ENCODE data around the gene VPS26B. TPM values are rescaled to one million over a fixed set of nuclear protein-coding genes. Genes with fewer than 3 reads are reported as not detected.
A peak's percentile ranks its signal among the peaks of the same experiment; 100 is the strongest.
"Not testable (repeated sequence)": the region's sequence is repeated elsewhere in the genome, so short reads cannot be mapped to it uniquely, and the experiment has no call there.

Gene VPS26B
- 10 to 100 TPM; 26.6 to 39.4 (median 30.3) TPM for polyA plus RNA-seq (ENCODE audit: insufficient read length in 10 of 10)
- long read RNA-seq, donor 1, partial matches to known transcripts: 0 of 6 reads
- long read RNA-seq, donor 1, other reads (novel, unspliced or antisense): 0 of 6 reads
- long read RNA-seq, donor 2, partial matches to known transcripts: 0 of 3 reads
- long read RNA-seq, donor 2, other reads (novel, unspliced or antisense): 0 of 3 reads
- long read RNA-seq, donor 3: 0 reads
- long read RNA-seq, donor 4, partial matches to known transcripts: 5 of 10 reads
- long read RNA-seq, donor 4, other reads (novel, unspliced or antisense): 0 of 10 reads
- long read RNA-seq, donor 5, transcript VPS26B-206 (2 exons, 2,073 nt): minor isoform, 5 of 13 reads
- long read RNA-seq, donor 5, transcript VPS26B-201 (6 exons, 3,691 nt): major isoform, 8 of 13 reads
- long read RNA-seq, donor 5, partial matches to known transcripts: 0 of 13 reads
- long read RNA-seq, donor 5, other reads (novel, unspliced or antisense): 0 of 13 reads
- long read RNA-seq, donor 6, transcript VPS26B-201 (6 exons, 3,691 nt): major isoform, 8 of 22 reads
- long read RNA-seq, donor 6, transcript VPS26B-206 (2 exons, 2,073 nt): minor isoform, 5 of 22 reads
- long read RNA-seq, donor 6, partial matches to known transcripts: 9 of 22 reads
- long read RNA-seq, donor 6, other reads (novel, unspliced or antisense): 0 of 22 reads
- long read RNA-seq, donor 7, transcript VPS26B-201 (6 exons, 3,691 nt): major isoform, 5 of 19 reads
- long read RNA-seq, donor 7, partial matches to known transcripts: 11 of 19 reads
- long read RNA-seq, donor 7, other reads (novel, unspliced or antisense): 0 of 19 reads
- long read RNA-seq, donor 8, transcript VPS26B-206 (2 exons, 2,073 nt): major isoform, 6 of 18 reads
- long read RNA-seq, donor 8, transcript VPS26B-201 (6 exons, 3,691 nt): major isoform, 6 of 18 reads
- long read RNA-seq, donor 8, partial matches to known transcripts: 5 of 18 reads
- long read RNA-seq, donor 8, other reads (novel, unspliced or antisense): 0 of 18 reads
- long read RNA-seq, donor 9, partial matches to known transcripts: 0 of 2 reads
- long read RNA-seq, donor 9, other reads (novel, unspliced or antisense): 0 of 2 reads

DNA sequence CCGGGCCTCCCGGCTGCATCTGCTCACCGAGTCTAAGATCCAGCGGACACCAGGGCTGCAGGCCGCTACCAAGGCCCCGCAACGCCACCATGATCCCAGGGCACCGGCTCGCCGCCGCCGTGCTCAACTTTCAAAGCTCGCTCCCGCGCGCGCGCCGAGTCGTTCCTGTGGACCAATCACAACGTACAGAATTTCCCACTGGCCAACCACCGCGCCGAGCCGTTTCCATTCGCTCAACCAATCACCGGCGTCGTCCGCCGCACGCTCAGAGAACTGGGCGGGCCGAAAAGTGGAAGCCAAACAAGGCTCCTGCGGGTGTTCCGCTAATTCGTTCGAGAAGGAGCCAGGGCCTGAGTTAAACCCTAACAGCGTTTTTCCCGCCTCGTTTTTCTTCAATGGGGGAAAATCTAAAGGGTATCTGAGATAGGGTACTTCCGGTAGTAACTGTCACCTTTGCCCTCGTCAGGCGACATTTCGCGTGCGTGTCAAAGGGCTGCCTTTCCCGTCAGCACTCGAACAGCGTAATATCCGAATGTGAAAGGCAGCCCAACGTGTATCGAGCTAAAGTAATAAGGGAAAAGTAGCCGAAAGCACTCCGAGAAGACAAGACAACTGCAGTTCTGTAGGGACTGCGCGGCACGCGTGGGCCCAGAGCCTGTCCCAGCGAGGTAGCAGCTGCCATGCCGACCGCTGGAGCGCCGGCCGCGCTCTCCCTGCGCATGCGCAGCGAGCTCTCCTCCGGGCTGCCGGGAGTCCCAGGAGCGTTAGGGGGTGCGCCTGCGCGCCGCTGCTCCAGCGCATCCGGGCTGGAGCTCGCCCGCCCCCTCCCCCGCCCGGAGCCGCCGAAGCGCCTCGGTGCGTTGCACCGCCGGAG lies at the start of gene VPS26B, which contains the start of gene NCAPD3:
VPS26B (plus strand) TSS at position 836 of the 874 bp plus-strand sequence. CDS start 452 bp downstream, outside the sequence.
NCAPD3 (minus strand) TSS at position 132 of the 874 bp plus-strand sequence; CDS start at position 91, 41 bp downstream.
- DNase-seq: peak; percentile 96 to 99 (median 98)

DNA sequence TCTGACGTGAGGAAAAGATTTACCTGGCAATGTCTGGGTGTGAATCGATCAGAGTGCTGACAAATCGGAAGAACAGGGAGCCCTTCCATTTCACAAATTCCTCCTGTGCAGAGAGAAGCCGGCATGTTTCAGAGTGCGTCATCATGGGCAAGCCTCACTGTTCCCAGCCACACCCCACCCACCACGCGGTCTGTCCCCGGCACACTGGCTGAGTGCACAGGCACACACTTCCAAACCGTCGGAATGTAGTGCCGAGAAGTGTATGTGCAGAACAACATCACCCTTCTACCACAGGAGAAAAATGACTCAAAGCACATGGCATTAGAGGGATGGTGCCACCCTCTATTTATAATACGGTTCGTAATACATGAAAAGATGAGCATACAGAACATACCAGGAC lies 48.2 kb upstream of the VPS26B start:
- DNase-seq: no peak

DNA sequence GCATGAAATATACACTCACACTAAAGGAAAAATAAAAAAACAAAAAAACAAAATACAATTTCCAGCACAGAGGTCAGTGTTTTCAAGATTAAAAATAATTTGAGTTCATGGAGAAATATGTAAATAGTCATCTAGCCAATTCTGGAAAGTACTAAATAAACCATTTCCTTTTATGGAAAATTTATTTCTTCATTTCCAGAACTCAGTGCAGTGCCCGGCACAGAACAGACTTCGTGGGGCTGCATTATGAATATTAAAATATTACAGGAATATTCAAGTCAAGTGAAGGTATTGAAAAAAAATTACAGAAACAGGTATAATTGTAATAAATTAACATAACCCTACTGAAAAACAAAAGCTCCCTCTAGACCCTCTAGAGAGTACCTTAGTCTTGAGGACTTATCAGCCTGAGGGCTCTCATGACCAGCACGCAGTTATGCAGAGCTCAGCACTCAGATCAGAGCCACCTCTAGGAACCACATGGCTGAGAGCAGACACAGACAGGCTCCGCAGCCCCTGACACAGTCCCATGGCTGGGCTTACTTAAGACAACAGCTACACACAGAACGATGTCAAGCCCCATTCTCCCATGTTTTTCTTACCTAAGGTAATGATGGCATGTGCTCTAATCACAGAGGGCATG lies 46.3 kb upstream of the VPS26B start:
- DNase-seq: no peak

DNA sequence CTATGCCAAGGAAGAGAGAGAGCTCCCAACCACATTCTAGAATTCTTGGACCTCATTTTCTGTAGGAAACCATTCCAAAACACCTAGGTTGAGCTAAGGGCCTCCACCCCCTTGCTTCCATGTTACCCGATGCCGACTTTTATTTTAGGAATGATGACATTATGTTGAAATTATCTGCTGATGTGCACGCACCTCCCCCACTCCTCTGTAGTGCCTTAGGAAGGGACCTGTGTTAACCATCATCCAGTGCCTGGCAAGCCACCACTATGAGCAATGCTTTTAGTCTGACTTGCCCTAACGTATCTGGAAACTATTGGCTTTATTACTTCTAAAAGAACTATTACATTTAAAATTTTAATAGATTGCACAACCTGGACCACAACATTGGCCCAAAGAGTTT lies 42.8 kb upstream of the VPS26B start:
- DNase-seq: peak in 1 of 3 donors; percentile 12

DNA sequence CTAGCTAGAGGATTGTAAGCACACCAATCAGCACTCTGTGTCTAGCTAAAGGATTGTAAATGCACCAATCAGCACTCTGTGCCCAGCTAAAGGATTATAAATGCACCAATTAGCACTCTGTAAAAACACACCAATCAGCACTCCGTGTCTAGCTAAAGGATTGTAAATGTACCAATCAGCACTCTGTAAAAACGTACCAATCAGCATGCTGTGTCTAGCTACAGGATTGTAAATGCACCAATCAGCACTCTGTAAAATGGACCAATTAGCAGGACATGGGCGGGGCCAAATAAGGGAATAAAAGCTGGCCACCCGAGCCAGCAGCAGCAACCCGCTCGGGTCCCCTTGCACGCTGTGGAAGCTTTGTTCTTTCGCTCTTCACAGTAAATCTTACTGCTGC lies 36.4 kb upstream of the VPS26B start:
- not testable (repeated sequence) for DNase-seq

DNA sequence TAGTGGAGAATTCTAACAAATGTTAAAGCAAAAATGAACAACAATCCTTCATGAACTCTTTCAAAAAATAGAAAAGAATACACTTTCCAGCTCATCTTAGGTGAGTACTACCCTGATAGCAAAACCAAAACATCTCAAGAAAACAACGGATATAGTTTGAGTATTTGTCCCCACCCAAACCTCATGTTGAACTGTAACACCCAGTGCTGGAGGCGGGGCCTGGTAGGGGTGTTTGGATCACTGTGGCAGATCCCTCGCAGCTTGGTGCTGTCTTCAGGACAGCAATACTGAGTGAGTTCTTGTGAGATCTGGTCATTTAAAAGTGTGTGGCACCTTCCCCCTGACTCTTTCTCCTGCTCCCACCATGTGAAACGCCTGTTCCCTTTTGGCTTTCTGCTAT lies 27.7 kb upstream of the VPS26B start:
- no peak for DNase-seq

DNA sequence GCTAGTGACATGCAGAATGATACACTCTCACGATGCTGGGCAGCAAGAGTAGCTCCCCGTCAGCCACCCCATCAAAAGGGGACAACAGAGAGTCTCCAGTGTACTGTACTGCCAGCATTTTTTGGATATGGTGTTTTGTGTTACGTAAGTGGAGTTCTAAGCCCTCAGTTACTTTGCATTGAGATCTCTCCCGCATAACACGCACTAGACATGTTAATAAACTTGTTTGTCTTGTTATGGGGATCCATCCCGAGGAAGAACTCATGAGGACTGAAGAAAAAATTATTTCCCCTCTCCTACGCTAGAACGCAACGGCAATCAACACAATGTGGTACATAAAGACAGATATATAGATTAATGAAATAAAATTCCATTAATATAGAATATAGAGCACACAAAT lies 24.9 kb upstream of the VPS26B start:
- DNase-seq: no peak

DNA sequence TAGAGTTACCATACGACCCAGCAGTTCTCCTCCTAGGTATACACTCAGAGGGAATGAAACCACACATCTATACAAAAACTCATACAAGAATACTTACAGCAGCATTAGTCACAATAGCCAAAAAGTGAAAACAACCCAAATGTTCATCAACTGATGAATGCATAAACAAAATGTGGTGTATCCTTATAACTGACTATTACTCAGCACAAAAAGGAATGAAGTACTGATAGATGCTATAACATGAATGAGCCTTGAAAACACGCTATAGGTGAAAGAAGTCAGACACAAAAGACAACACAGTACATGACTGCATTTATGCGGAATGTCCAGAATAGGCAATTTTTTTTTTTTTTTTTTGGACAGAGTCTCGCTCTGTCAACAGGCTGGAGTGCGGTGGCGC lies 23.8 kb upstream of the VPS26B start:
- DNase-seq: no peak

DNA sequence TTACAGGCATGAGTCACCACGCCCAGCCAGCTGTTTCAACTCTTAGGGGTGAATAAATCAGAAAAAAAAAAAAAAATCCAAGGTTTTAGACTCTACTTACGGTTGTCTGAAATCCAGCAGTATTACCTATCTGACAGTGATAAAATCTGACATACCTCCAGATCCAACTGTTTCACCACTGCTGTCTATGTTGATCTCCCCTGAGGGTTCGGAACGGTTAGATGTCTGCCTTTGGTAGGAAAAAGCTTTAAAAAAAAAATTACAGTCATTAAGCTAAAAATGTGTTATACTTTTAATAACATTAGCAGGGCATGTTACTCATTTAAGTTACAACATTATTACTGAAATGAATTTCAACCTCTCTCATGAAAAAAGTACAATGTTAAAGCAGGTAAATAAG lies 21.8 kb upstream of the VPS26B start:
- DNase-seq: no peak

DNA sequence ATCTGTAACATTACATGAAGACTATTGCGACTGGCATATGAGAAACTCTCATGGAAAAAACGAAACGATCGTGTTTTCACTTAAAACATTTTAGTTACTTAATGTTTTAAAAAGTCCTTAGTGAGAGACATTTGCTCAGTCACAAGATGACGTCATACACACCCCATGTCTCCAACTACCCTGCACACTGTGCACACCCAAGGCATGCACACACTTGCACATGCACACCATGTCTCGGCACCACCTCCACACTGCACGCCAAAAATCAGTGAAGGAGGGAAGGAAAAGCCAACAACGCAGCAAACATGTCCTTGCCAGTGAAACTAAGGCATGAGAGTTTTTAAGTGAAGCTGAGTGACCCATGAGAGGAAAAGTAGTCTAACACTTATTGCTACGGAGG lies 18.7 kb upstream of the VPS26B start:
- no peak for DNase-seq

DNA sequence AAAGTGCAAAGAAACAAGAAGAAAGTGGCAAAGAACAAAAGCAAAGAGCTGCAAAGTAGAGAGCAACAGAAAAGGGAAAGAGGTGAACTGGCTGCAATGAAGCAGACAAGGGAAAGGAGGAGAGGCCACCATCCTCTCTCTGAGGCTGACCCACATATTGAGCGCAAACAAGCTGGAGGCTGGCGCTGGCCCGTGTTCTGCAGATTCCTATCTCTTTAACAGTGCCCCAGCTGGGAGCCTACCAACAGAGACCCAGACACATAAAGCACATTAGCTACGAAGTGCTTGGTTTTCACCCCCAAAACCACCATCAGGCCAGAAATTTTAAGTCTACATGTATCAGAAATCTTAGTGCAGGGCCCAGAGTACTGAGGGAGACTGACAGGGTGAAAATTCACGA lies 18.3 kb upstream of the VPS26B start:
- no peak for DNase-seq

DNA sequence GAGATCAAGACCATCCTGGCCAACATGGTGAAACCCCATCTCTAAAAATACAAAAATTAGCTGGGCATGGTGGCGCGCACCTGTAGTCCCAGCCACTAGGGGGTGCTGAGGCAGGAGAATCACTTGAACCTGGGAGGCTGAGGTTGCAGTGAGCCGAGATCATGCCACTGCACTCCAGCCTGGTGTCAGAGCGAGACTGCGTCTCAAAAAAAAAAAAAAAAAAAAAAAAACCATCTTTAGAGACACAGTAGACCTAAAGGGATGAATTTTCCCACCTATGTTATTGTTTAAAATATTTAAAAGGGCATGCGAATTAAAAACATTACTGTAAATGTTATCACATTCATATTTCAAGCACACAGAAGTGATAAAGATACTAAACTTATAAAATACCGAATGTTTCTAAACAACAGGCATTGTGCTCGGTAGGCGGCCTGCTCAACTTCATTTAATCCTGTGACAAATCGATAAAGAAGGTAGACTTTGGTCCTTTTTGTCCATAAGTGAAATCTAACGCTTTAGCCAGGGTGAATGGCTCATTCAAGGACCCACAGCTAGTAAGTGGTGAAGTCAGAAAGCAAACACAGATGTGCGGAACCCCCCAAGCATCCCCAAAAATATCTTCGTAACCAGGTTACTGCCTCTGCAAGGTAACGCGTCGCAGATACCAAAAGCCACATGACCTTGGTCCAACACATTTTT lies 16.8 kb upstream of the VPS26B start:
- no peak for DNase-seq

DNA sequence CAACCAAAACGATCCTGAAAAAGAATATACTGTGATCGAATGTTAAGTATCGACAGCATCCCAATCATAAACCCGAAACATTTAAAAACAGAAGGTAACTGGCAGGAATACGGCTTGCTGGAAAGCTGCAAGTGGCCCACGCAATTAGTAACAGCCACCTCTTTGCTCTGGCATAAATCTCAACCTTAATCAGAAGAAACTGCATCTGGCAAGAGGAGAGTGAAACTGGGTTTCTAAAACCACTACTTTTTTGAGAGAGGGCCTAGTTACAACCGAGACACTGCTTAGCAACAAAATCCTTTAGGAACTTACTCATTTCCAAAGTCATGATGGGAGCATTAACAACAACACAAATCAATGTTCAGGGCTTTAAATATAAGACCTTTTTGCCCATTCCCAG lies 8.6 kb upstream of the VPS26B start:
- no peak for DNase-seq

DNA sequence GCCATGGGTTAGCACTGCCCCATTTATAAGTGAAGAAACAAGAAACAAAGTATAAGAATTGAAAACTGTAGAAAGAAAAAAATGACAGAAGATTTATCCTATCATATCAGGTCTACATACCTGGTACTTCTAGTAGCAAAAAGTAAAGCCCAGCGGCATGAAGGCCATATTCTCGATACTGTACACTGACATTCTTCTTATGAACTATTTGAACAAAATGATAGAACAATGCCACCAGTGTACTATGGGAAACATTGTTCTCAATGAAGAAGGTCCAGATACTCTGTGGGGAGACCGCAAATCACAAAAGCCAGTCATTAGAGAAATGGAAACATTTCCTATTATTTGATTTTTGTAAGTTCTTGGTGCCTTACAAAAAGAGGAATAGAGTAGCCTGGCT lies 7.7 kb upstream of the VPS26B start:
- no peak for DNase-seq

DNA sequence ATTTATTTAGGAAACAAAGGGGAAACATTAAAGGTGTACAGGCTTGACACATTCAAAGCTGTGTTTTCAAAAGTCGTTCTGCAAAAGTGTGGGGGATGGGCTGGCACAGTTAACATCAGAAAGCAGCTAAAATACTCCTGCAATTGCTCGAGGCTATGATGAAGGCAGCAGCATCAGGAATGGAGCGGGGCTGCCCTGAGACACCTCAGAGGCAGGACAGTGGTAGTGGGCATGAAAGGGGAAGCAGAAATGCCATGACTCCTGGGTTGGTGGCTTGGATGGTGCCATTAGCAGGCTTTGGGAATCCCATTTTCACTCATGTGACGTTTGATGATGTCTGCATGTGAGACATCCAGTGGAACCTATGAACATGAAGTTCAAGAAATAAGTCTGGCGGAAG lies 1.4 kb upstream of the VPS26B start:
- DNase-seq: peak in 1 of 3 donors; percentile 22

DNA sequence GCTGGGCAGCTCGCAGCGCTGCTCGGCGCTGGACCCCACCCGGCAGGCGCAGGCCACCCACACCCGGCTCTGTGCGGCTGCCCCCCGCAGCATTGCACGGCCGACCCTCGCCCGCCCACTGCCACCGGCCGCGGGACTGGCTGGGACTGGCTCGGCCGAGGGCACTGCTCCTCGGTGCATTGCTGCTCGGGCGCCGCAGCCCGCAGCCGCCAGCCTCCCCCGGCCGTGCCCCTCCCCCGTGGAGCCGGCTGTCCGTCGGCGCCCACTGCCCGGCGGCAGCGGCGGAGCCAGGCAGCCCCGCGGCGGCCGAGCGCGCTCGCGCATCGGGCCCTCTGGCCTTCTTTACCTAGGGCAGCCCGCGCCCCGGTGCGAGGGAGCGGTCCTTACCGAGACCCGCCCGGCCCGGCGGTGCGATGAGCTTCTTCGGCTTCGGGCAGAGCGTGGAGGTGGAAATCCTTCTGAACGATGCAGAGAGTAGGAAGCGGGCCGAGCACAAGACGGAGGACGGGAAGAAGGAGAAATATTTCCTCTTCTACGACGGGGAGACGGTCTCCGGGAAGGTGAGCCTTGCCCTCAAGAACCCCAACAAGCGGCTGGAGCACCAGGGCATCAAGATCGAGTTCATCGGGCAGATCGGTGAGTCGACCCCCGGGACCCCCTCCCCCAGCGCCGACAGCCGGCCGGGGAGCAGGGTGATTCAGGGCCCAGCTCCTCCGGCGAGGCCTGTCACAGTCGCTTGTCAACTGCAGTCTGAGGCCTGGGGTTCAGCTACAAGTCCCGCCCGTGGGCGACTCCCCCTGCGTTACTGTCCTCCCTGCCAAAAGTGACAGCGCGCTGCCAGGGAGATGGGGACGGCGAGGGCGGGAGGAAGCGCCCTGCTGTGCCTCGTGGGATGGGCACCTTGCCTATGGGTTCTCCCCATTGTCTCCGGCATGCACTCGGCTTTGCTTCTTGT lies 516 bp downstream of the VPS26B start:
- DNase-seq: peak; percentile 24 to 61 (median 36)

DNA sequence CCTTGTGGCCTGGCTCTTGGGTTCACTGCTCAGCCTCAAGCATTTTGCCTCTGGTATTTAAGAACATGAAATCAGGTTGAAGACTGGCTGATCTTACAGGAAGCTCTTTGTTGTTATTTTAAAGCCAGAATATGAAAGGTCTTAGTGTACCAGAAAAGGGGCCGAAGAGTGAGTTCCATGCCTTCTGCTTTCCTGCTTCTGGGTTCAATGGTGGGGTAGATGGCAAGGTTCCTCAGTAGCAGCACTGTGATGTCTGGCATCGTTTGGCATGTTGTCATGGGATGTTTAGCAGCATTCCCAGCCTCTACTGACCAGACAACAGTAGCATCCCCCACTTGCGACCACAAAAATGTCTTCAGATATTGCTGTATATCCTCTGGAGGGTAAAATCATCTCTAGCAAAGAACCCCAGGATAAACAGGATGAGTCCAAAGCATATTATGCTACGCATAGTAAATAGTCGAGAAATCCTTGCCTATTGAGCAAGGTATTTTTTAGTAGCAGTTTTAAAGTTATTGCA lies 2.4 kb downstream of the VPS26B start:
- DNase-seq: no peak

DNA sequence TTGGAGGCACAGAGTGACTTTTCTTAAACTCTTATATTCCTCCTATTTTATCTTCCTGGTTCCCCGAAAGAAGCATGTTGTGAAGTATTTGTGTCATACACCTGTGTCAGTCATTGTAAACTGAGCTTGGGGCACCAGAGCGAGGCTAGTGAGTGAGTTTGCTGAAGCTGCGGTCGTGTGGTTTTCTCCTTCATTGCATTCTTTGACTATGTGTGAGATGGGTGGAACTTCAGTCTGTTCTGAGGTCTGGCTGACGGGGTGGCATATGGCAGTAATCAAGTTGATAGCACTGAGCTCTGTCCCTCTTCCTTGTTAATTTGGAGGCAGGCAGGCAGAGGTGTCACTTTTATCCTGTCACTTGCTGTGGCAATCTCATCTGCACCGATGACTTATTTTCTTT lies 4.2 kb downstream of the VPS26B start:
- DNase-seq: peak in 1 of 3 donors; percentile 38
